Stimulated activated CD8-positive, alpha-beta memory T cell treated with anti-CD3 and anti-CD28 coated beads, Interleukin-7, amount 100 ng/mL, for 24 hours (primary cell): ENCODE measurements around the gene MAMLD1.

ENCODE experiments used
- DNase-seq: peaks from one replicate; pipeline ENCODE4 v3.0.0-alpha.2; 2020; ENCODE audit warnings: low read depth

MAMLD1 gene

DNA sequence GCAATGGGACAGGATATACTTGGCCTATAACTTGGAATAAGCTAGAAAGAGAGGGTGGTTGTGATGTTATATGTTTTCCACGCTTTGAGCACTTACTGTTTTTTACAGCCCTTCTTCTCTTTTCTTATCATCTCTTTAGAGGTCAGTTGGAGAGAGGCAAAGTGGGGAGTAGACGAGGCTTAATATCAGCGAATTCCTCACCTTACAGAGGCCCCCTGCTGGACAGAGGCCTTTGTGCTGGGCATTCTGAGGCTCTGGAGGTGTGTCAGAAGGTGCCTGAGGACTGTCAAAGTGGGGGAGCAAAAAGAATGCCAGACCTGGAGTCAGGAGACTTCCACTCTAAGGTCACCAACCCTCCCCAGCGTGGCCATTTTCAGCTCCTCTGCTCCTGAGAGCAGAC lies 42.5 kb downstream of the MAMLD1 start:
- DNase-seq = no peak

DNA sequence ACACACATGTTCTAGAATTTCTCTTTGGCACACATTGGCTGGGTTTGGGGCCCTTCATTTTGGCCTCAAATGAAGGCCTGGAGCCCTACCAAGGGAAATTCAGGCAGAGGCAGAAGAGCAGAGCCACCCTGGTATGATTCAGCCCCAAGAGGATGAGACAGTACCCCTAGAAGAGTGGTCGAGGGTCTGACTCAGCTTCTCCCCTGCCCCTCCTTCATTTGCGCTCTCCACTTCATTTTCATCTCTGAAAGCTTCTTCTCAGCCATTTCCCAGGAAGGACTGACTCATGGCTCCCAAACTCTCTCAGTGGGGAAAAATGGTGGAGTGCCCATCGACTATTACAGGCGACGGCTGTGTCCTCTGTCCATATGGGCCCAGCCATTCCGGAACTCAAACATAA lies 43.5 kb downstream of the MAMLD1 start:
- no peak for DNase-seq

DNA sequence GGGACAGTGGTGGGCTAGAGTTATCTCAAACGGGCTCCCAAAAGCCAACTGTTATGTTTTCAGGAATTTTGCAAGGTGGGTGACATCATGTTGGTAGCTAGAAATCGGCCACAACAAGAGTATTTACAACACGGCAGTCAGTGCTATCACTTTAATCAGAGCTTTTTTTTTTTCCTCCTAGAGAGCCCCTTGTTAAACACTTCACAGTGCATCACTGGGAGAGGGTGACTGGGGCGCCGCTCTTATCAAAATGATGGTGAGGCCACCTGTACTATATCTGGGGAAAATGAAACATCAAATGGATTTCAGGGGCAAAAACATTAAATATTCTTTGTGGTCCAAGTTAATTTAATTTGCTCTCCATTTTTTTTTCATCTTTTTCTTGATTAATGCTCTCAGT lies 44.9 kb downstream of the MAMLD1 start:
- no peak for DNase-seq

DNA sequence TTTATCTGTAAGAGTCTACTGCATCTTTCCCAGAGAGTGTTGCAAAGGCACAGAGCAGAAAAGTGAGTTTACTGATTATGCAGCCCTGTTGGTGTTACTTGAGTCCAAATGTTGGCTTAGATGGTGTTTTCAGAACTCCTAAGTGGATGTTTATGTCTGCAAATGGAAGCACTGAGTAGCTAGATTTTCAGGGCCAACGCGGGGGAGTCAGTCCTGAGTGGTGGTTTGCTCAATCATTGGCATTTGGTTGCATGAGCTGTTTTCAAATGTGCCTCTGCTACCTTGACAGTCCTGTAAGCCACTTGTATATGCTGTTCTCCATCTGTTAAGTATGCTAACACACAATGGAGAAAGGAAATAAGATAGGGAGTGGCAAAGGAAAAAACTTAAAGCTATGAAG lies 45.4 kb downstream of the MAMLD1 start:
- no peak for DNase-seq

DNA sequence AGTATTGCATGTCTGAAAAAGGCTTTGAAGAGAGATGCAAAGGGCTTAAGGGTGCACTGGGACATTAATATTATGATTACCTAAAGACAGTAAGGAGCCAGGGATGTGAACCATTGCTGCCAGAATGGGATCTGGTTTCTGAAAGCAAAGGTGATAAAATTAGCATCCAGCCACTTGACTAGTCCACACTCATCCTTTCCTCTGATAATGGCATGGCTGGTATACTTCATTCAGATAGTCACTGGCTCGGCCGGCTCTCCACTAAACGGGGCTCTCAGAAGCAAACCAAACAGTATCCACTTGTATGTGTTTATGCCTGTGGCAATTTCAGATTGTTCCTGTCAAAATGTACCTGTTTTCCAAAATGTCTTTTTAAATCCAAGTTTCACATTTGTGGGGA lies 46.4 kb downstream of the MAMLD1 start:
- no peak for DNase-seq

DNA sequence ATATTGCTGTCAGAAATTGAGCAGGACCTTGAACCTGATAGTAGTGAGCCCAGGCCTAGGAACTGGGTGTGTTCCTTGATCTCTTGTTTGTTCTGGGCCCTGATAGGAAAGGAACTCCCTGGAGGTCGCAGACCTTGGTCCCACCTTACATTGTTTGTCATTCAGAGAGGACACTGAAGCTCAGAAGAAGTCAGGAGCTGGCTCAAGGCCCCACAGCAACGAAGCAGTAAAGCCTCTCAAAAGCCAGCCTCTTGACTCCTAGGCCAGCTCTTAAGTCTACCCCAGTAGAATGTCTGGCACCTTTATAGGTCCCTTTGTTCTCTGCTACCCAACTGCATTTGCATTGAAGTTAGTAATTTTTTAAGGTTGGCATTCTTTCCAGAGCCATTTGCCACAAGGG lies 46.8 kb downstream of the MAMLD1 start:
- DNase-seq = no peak

DNA sequence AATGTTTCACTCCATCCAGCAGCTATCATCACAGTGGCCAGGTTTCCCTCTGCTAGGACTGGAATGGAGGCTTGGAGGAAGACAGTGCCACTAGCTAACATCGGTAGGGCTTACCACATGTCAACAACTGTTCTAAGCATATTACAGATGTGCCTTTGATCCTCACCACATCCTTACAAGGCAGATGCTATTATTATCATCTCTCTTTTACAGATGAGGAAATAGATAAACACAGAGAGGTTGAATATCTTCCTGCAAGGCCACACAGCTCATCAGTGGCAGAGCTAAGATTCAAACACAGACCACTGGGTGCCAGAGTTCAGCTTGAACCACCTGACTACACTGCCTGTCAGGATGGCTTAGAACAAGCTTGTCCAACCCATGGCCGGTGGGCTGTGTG lies 47.4 kb downstream of the MAMLD1 start:
- DNase-seq = no peak

DNA sequence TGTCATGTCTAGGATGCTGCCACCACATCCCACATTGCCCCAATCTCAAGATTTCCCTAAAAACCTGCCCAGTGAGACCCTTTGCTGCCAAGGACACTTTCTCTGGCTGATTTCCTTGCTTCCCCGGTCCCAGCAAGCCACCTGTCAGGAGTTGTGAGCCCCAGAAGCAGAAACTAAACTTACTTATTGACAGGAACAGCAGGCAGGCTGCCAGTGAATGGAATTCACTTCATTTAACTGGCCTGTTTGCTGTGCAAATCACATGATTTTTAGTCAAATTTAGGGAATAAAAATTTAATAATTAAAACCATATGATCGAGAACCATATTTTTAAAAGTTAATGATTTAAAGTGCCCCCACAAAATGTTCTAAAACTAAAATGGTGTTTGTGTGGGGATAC lies 48.5 kb downstream of the MAMLD1 start:
- no peak for DNase-seq

DNA sequence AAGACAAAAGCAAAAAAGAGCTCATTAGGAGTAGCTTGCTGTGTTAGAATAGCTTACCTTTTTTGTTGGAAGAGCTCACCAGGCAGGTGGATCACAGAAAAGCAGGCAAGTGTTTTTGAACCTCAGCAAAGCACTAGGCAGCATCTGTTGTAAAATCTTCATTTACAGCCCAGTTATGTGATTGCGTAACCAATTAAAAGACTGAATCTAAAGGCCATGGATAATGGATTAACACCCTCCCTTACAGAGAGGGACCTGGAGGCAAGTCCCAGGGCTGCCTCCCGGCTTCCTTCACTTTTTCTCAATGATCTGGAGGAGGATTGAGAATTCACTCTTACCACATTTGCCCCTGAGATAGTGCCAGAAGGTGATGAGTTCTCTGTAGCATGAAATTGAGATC lies 51.1 kb downstream of the MAMLD1 start:
- no peak for DNase-seq

DNA sequence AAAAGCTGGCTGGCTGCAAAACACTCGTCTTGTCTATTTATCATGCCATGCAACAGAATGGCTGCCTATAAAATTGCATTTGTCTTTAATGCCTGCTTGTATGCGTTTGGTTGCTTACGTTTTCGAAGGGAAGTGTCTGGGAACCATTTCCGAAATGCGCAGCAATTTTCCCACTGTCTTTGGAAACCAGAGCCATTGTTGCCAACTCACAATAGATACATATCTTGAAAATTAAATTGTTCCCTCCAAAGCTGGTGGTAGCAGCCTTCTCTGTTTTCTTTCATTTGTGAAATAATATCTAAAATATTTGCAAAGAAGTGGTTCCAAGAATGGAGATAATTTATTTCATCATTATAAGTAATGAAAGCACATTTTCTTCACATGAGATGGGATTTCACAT lies 53.4 kb downstream of the MAMLD1 start:
- no peak for DNase-seq

DNA sequence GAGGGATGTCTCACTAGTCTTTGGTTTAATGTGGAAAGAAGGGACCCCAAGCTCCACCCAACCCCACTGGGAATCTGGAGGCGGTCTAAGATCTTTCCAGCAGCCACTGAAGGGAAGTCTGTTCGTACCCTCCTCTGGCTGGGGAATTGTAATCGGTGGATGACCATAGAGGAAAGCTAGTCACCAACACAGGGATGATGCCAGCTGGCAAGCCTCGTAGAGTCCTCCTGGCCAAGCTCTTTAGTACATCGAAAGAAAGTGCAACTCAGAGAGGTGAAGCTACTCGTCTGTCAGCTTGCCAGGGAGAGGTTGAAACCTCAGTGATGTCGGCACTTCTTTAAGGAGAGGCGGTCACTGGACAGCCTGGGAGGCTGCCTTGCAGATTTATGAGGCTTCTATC lies 58.7 kb downstream of the MAMLD1 start:
- no peak for DNase-seq

DNA sequence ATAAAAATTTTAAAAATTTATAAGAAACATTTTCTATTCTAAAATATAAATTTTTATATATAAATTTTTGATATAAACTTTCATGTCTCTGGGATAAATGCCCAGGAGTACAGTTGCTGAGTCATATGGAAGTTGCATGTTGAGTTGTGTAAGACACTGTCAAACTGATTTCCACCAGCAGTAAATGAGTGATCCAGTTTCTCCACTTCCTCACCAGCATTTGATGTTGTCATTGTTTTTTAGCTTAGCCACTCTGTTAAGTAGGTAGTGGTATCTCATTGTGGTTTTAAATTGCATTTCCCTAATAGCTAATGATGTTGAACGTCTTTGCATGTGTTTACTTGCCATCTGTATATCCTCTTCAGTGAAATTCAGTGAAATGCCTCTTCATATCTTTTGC lies 66.5 kb downstream of the MAMLD1 start:
- DNase-seq = no peak

DNA sequence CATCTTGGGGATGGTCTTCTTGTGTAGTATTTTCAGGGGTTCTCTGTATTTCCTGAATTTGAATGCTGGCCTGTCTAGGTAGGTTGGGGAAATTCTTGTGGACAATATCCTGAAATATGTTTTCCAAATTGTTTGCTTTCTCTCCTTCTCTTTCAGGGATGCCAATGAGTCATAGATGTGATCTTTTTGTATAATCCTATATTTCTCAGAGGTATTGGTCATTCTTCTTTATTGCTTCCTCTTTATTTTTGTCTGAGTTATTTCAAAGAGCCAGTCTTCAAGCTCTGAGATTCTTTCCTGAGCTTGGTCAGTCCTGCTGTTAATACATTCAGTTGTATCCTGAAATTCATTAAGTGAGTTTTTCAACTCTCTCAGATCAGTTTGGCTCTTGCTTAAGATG lies 73.1 kb downstream of the MAMLD1 start:
- DNase-seq = no peak

DNA sequence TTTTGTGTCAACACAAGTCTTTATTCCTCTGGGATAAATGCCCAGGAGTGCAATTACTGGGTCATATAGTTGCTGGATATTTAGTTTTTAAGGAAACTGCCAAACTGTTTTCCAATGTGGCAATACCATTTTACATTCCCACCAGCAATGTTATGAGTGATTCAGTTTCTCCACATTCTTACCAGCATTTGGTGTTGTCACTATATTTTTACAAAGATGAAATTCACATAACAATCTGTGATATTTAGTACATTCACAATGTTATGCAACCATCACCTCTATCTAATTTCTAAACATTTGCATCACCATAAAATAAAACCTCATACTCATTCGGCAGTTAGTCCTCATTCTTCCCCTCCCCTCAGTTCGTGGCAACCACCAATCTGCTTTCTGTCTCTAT lies 75.0 kb downstream of the MAMLD1 start:
- no peak for DNase-seq

DNA sequence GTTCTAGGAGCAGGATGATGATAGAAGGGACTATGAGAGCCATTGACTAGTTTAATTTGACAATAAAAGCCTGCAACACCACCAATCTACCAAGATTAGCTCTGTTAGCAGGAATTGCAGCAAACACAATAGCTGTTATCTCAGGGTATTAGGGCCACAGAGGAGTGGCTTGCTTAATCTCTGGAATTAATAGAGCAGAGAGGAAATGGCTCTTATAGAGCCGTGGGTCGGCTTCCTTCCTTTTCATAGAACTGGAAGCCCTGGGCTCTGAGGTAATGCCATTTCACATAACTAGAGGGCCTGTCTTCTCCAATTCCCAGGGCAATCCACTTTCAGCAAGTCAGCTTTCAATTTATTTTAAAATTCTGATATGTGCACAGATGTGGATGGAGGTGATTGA lies 83.0 kb downstream of the MAMLD1 start:
- no peak for DNase-seq

DNA sequence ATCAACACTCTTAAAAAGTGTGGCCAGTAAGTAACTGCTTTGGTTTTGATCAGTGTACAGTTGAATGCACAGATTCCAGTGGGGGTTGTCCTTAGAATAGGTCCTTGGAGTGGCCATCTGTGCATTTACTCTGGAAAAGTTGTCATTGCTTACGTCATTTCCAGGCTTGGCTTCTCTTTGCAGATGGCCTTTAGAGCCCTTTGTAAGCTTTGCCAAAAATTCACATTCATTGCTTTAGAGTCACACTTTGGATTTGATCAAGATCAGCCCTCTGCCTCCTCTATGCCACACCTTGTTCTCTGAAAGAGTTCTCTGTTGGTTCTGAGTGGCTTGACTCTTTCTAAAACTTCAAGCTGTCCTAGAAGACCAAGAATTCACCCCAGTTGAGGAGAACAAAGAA lies 83.9 kb downstream of the MAMLD1 start:
- DNase-seq = no peak

DNA sequence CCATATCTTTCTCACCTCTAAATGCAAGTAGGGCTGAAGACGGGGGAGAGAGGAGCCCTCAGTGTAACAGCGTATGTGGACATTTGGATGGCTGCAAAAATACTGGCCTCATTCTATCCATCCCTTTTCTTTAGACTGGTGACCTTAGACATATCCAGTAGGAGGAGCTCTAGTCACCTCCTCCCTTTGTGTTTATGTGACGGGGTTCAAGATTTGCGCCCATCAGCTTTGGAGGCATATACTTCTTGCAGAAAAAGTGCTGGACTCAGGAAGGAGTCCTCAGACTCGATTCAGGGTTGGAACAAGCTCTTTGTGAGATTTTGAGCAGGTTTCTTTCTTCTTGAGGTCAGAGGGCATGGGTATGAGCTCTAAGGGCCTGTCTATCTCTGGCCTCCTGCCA lies 86.2 kb downstream of the MAMLD1 start:
- DNase-seq = no peak

DNA sequence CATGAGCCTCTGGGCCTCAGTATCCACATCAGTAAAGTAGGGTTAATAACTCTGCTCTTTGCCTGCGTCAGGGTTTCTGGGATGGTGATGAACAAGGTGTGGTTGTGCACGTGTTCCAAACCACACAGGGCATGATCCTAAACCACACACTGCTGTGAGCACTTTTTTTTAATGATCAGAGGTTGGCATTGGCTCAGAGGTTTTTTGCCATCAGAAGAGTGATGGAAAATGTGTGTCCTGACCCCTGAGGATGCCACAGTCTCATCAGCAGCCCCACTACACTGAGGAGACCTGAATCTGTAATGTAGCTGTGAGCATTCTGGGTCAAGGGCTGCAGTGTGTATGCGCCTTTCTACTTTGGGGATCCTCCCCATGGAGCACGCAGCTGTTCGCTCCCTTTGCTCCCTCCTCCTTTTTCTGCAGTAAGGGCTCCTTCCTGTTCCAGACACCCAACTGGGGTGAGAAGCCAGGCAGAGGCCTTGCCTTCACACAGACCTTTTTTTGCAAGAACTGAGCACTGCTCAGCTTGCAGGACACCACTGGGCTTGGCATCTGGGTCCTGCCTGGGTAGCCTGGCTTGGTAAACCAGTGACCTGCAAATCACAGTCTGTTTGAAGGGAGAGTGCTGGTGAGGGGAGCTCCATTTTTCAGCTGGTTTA lies 87.5 kb downstream of the MAMLD1 start:
- no peak for DNase-seq

DNA sequence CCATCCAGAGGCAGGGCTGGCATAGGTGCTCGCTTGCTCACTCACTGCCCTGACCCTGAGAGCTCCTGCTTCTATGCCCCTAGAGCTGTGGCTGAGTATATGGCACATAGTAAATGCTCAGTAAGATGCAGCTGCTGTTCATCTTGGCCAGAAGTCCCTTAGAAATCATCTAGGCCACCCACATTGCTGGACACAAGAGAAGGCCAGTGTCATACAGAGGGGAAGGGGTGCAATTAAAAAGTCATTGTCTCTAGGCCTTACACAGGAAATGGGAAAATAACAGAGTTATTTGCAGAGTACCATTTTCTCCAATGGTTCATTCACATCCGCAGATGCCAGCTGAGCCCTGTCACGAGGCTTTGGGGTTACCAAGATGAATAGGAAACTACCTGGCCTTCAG lies 88.8 kb downstream of the MAMLD1 start:
- no peak for DNase-seq

DNA sequence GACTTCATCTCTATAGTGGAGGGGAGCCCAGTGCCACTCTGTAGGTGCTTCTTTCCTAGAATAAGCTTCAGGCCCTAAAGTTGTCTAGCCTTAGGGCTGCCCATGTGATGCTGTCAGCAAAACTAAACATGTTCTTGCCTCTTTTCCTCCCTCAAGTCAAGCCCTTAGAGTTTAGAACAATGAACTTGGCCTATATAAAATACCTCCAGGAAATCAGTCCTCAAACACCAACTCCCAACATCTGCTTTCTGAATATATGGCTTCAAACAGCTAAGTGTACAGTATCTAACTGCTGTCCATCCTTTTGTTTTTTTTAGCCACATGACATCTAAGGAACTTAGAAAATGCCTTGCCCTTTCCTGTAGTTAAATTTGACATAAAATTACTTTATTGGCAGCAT lies 91.0 kb downstream of the MAMLD1 start:
- DNase-seq = no peak

DNA sequence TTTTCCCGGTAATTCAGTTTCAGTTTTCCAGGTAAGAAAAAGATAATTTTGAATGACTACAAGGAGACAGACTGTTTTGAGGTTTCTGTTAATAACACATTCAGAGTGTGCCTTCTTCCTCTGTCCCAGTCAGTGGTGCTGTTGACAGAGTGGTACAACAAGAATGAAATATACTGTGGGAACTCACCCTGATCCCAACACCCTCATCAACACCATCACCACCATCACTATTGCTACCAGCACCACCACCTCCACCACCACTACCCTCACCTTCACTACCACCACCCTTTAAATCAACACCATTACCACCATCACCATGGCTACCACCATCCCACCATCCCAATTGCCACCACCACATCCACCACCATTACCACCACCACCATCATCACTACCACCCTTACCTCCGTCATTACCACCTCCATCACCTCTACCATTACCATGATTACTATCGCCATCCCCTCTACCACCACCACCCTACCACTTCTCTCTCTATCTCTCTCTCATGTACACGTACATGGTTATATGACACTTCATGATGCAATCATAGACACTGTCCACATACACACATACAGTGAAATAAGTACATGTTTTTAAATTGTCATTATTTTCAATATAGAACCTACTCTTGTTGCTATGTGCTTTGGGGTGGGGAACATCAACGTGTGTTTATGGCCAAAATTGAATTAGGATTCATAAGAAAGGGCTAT lies 91.5 kb downstream of the MAMLD1 start:
- no peak for DNase-seq

DNA sequence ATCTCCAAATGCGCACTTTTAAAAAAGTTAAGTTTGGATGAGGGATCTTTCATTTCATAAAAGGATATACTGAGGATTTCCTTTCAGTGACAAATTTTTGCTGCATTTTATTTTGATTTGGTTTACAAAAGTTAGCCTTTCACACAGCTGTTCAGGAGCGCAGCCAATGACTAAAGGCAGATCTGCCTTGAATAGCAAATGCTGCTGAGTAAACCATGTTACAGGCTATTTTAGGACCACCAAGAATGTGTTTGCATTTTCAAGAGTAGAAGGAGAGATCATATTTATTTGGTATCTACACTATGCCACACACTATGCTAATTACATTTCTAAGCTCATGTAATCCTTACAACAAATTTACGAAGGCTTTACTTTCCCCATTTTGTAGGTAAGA lies 92.1 kb downstream of the MAMLD1 start:
- no peak for DNase-seq

DNA sequence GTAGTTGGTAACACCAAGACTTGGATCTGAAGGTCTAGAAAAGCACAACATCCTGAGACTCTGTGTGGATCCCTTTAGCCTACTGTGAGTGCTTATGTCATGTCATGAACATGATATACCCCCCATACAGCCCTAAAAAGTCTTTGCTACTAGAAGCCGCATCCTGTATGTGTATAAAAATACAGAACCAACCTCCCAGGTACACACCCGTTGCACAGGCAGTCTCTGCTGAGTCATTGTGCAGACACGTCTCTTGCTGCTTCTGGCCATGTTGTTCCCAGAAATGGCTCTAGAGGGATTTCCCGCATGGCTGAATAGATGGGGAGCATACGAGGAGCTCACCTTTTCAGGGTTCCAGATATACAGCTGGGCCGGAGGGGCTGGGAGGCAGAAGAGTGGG lies 93.3 kb downstream of the MAMLD1 start:
- DNase-seq = no peak

DNA sequence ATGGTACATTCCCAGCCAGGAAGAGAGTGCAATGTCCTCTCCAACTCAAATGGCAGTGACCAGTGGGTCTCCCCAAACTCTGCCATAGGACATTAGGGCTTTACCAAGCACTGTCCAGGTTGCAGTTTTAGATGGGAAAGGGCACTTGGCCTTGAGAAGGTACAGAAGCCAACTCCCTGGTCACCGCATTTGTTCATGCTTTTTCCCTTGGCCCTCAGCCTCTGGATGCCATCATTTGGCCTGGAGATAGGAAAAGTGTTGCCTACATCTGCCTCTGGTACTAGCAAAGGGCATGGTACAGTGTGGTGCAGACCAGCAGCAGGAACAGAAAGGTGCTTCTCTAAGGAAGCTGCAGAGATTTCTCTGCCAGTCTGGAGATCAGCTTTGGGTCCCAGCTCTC lies 93.8 kb downstream of the MAMLD1 start:
- no peak for DNase-seq
